ENCODE measurements around the gene NDST3. TPM values are rescaled to one million over a fixed set of nuclear protein-coding genes. Genes with fewer than 3 reads are reported as not detected.
"Not testable (repeated sequence)": the region's sequence is repeated elsewhere in the genome, so short reads cannot be mapped to it uniquely, and the experiment has no call there.

Gene NDST3
- total RNA-seq, 1 experiment from 2014 or later: not detected

- DNase-seq: no peak
- Histone ChIP-seq H3K79me2 (ENCODE audit: low read length) (no peaks in the 10 kb centered on the region), H3K27me3 (ENCODE audit: low read length) (no peaks in the 10 kb centered on the region)
Measured at GRCh38 chr4:118287711-118288451, 253.6 kb downstream of the NDST3 start.

GRCh38 chr4:118289794-118290193 is 255.5 kb downstream of the NDST3 start:
- Histone ChIP-seq H3K27ac (ENCODE audit: low read length) (no peak overlapping the region), H3K9ac (ENCODE audit: low read length) (no peak overlapping the region), H2AFZ (ENCODE audit: low read length) (no peak overlapping the region), H4K20me1 (ENCODE audit: insufficient read depth, low read depth, low read length) (no peaks in the 10 kb centered on the region), H3K36me3 (ENCODE audit: insufficient read depth, low read length) (no peaks in the 10 kb centered on the region), H3K4me3 (ENCODE audit: low read length) (no peak overlapping the region), H3K4me2 (ENCODE audit: low read depth, low read length, poor library complexity, severe bottlenecking) (no peak overlapping the region), H3K79me2 (ENCODE audit: low read length) (no peaks in the 10 kb centered on the region), H3K9me2 (replicated peaks; ENCODE audit: insufficient read depth, low read length) (no peaks in the 10 kb centered on the region), H3K9me3 (ENCODE audit: low read length) (no peaks in the 10 kb centered on the region), H3K4me1 (ENCODE audit: low read length) (no peaks in the 10 kb centered on the region), H3K27me3 (ENCODE audit: low read length) (no peaks in the 10 kb centered on the region)
- no peak for DNase-seq

More at GRCh38 chr4:118287711-118288451, 253.6 kb downstream of the NDST3 start:
- H3K36me3 ChIP-seq (ENCODE audit: insufficient read depth, low read length): no peaks in the 10 kb centered on the region
- H4K20me1 ChIP-seq (ENCODE audit: insufficient read depth, low read depth, low read length): no peaks in the 10 kb centered on the region
- no peaks in the 10 kb centered on the region for H3K9me2 ChIP-seq (replicated peaks; ENCODE audit: insufficient read depth, low read length)
- H3K27ac ChIP-seq (ENCODE audit: low read length): no peak overlapping the region
- H3K4me1 ChIP-seq (ENCODE audit: low read length): peaks cover 9% of the 10 kb centered on the region
- H3K9ac ChIP-seq (ENCODE audit: low read length): no peak overlapping the region
- H3K4me2 ChIP-seq (ENCODE audit: low read depth, low read length, poor library complexity, severe bottlenecking): no peak overlapping the region
- no peak overlapping the region for H2AFZ ChIP-seq (ENCODE audit: low read length)
- no peaks in the 10 kb centered on the region for H3K9me3 ChIP-seq (ENCODE audit: low read length)
- no peak overlapping the region for H3K4me3 ChIP-seq (ENCODE audit: low read length)

GRCh38 chr4:118290951-118291350 is 256.7 kb downstream of the NDST3 start:
- no peak for DNase-seq
- H3K36me3 ChIP-seq (ENCODE audit: insufficient read depth, low read length): no peaks in the 10 kb centered on the region

GRCh38 chr4:118296729-118297128 is 262.4 kb downstream of the NDST3 start:
- Histone ChIP-seq H2AFZ (ENCODE audit: low read length) (no peak overlapping the region), H4K20me1 (ENCODE audit: insufficient read depth, low read depth, low read length) (no peaks in the 10 kb centered on the region), H3K9me3 (ENCODE audit: low read length) (no peaks in the 10 kb centered on the region), H3K27me3 (ENCODE audit: low read length) (no peaks in the 10 kb centered on the region), H3K36me3 (ENCODE audit: insufficient read depth, low read length) (no peaks in the 10 kb centered on the region), H3K9me2 (replicated peaks; ENCODE audit: insufficient read depth, low read length) (no peaks in the 10 kb centered on the region), H3K4me3 (ENCODE audit: low read length) (no peak overlapping the region), H3K9ac (ENCODE audit: low read length) (no peak overlapping the region), H3K4me2 (ENCODE audit: low read depth, low read length, poor library complexity, severe bottlenecking) (no peak overlapping the region), H3K27ac (ENCODE audit: low read length) (no peak overlapping the region), H3K4me1 (ENCODE audit: low read length) (no peaks in the 10 kb centered on the region), H3K79me2 (ENCODE audit: low read length) (no peaks in the 10 kb centered on the region)
- no peak for DNase-seq

More at GRCh38 chr4:118290951-118291350, 256.7 kb downstream of the NDST3 start:
- Histone ChIP-seq H3K9me3 (ENCODE audit: low read length) (no peaks in the 10 kb centered on the region), H3K79me2 (ENCODE audit: low read length) (no peaks in the 10 kb centered on the region), H3K4me3 (ENCODE audit: low read length) (no peak overlapping the region), H3K9me2 (replicated peaks; ENCODE audit: insufficient read depth, low read length) (no peaks in the 10 kb centered on the region), H3K4me1 (ENCODE audit: low read length) (no peaks in the 10 kb centered on the region), H3K4me2 (ENCODE audit: low read depth, low read length, poor library complexity, severe bottlenecking) (no peak overlapping the region), H2AFZ (ENCODE audit: low read length) (no peak overlapping the region), H4K20me1 (ENCODE audit: insufficient read depth, low read depth, low read length) (no peaks in the 10 kb centered on the region), H3K27me3 (ENCODE audit: low read length) (no peaks in the 10 kb centered on the region), H3K27ac (ENCODE audit: low read length) (no peak overlapping the region), H3K9ac (ENCODE audit: low read length) (no peak overlapping the region)

GRCh38 chr4:118299619-118300018 is 265.3 kb downstream of the NDST3 start:
- not testable (repeated sequence) for H3K36me3 ChIP-seq (ENCODE audit: insufficient read depth, low read length); H3K79me2 ChIP-seq (ENCODE audit: low read length); H2AFZ ChIP-seq (ENCODE audit: low read length); H4K20me1 ChIP-seq (ENCODE audit: insufficient read depth, low read depth, low read length); H3K9ac ChIP-seq (ENCODE audit: low read length); H3K27ac ChIP-seq (ENCODE audit: low read length); H3K4me1 ChIP-seq (ENCODE audit: low read length); H3K4me3 ChIP-seq (ENCODE audit: low read length); H3K9me2 ChIP-seq (replicated peaks; ENCODE audit: insufficient read depth, low read length); H3K27me3 ChIP-seq (ENCODE audit: low read length); H3K9me3 ChIP-seq (ENCODE audit: low read length); H3K4me2 ChIP-seq (ENCODE audit: low read depth, low read length, poor library complexity, severe bottlenecking); DNase-seq

- no peaks in the 10 kb centered on the region for H4K20me1 ChIP-seq (ENCODE audit: insufficient read depth, low read depth, low read length)
- no peak overlapping the region for H3K27ac ChIP-seq (ENCODE audit: low read length)
- H3K9ac ChIP-seq (ENCODE audit: low read length): no peak overlapping the region
- no peaks in the 10 kb centered on the region for H3K79me2 ChIP-seq (ENCODE audit: low read length)
- no peak overlapping the region for H3K4me2 ChIP-seq (ENCODE audit: low read depth, low read length, poor library complexity, severe bottlenecking)
- no peaks in the 10 kb centered on the region for H3K9me3 ChIP-seq (ENCODE audit: low read length)
- H2AFZ ChIP-seq (ENCODE audit: low read length): no peak overlapping the region
- no peaks in the 10 kb centered on the region for H3K9me2 ChIP-seq (replicated peaks; ENCODE audit: insufficient read depth, low read length)
- no peaks in the 10 kb centered on the region for H3K4me1 ChIP-seq (ENCODE audit: low read length)
- H3K36me3 ChIP-seq (ENCODE audit: insufficient read depth, low read length): no peaks in the 10 kb centered on the region
- no peak for DNase-seq
- no peak overlapping the region for H3K4me3 ChIP-seq (ENCODE audit: low read length)
- H3K27me3 ChIP-seq (ENCODE audit: low read length): no peaks in the 10 kb centered on the region
Measured at GRCh38 chr4:118307643-118308042, 273.4 kb downstream of the NDST3 start.

Small RNAs within 50 kb of the gene (small RNA-seq; reads per million reads assigned to genes)
- gene SNORA24: not detected
